H9 (cell line): Measurements from ENCODE around the gene GSG1L2. TPM values are rescaled to one million over a fixed set of nuclear protein-coding genes. Genes with fewer than 3 reads are reported as not detected.

ENCODE experiments used
- DNase-seq: peaks from one replicate; pipeline ENCODE4 v3.0.0-alpha.2; 2017
- H2AFZ ChIP-seq: one replicate; pipeline ENCODE4 v1.6.1; 2013; ENCODE audit warnings: mild to moderate bottlenecking, low read length, control low read depth, moderate library complexity
- H2AK5ac ChIP-seq: 2 replicates; pipeline ENCODE4 v1.6.1; 2013; ENCODE audit warnings: low read length, control low read depth, mixed read lengths; ENCODE audit not compliant: insufficient read length
- H2BK120ac ChIP-seq: one replicate; pipeline ENCODE4 v1.6.1; 2013; ENCODE audit warnings: low read depth, mild to moderate bottlenecking, low read length, control low read depth, inconsistent platforms; ENCODE audit not compliant: poor library complexity, severe bottlenecking
- H2BK12ac ChIP-seq: 2 replicates; pipeline ENCODE4 v1.6.1; 2013; ENCODE audit warnings: low read length, control low read depth, mixed read lengths, low read depth; ENCODE audit not compliant: insufficient read length
- H2BK15ac ChIP-seq: 2 replicates; pipeline ENCODE4 v1.6.1; 2013; ENCODE audit warnings: low read depth, low read length, control low read depth
- H2BK20ac ChIP-seq: one replicate; pipeline ENCODE4 v1.6.1; 2013; ENCODE audit warnings: low read depth, mild to moderate bottlenecking, low read length, control low read depth, inconsistent platforms; ENCODE audit not compliant: poor library complexity, severe bottlenecking
- H2BK5ac ChIP-seq: 2 replicates; pipeline ENCODE4 v1.6.1; 2013; ENCODE audit warnings: low read length, control low read depth, mixed read lengths; ENCODE audit not compliant: insufficient read length
- H3K14ac ChIP-seq: 2 replicates; pipeline ENCODE4 v1.6.1; 2013; ENCODE audit warnings: low read length, control low read depth; ENCODE audit not compliant: insufficient read depth
- H3K18ac ChIP-seq: 2 replicates; pipeline ENCODE4 v1.6.1; 2013; ENCODE audit warnings: low read depth, mild to moderate bottlenecking, mixed read lengths, low read length, control low read depth; ENCODE audit not compliant: insufficient read length
- H3K23ac ChIP-seq: 2 replicates; pipeline ENCODE4 v1.6.1; 2013; ENCODE audit warnings: low read length, control low read depth, mixed read lengths, low read depth; ENCODE audit not compliant: insufficient read length
- H3K23me2 ChIP-seq: 2 replicates; pipeline ENCODE4 v1.6.1; 2013; ENCODE audit warnings: low read depth, mild to moderate bottlenecking, mixed read lengths, low read length, control low read depth; ENCODE audit not compliant: insufficient read length, poor library complexity, severe bottlenecking
- H3K27ac ChIP-seq: 2 replicates; pipeline ENCODE4 v1.5.1; 2013; ENCODE audit warnings: low read length, control low read depth, mixed read lengths, low read depth; ENCODE audit not compliant: insufficient read length
- H3K27me3 ChIP-seq: 2 replicates; pipeline ENCODE4 v1.6.1; 2013; ENCODE audit warnings: low read length, control low read depth, inconsistent platforms; ENCODE audit not compliant: insufficient read depth
- H3K4ac ChIP-seq: 2 replicates; pipeline ENCODE4 v1.6.1; 2013; ENCODE audit warnings: low read depth, mild to moderate bottlenecking, control low read depth, inconsistent platforms, low read length, moderate library complexity
- H3K4me1 ChIP-seq: 2 replicates; pipeline ENCODE4 v1.6.1; 2013; ENCODE audit warnings: low read length, control low read depth, inconsistent platforms; ENCODE audit not compliant: insufficient read depth
- H3K4me2 ChIP-seq: 2 replicates; pipeline ENCODE4 v1.6.1; 2013; ENCODE audit warnings: low read length, control low read depth, mixed read lengths; ENCODE audit not compliant: insufficient read length, insufficient read depth
- H3K56ac ChIP-seq: 2 replicates; pipeline ENCODE4 v1.6.1; 2013; ENCODE audit warnings: low read depth, mild to moderate bottlenecking, mixed read lengths, low read length, control low read depth; ENCODE audit not compliant: insufficient read length
- H3K79me1 ChIP-seq: 2 replicates; pipeline ENCODE4 v1.6.1; 2013; ENCODE audit warnings: low read depth, mild to moderate bottlenecking, moderate library complexity, low read length, control low read depth, inconsistent platforms; ENCODE audit not compliant: insufficient read depth, poor library complexity, severe bottlenecking
- H3K79me2 ChIP-seq: 2 replicates; pipeline ENCODE4 v1.6.1; 2013; ENCODE audit warnings: low read length, control low read depth, inconsistent platforms; ENCODE audit not compliant: insufficient read depth
- H3K9ac ChIP-seq: 2 replicates; pipeline ENCODE4 v1.6.1; 2013; ENCODE audit warnings: low read length, control low read depth, mixed read lengths; ENCODE audit not compliant: insufficient read length; ENCODE audit errors: extremely low read depth
- H3K9me3 ChIP-seq: one replicate; pipeline ENCODE4 v1.6.1; 2013; ENCODE audit warnings: low read depth, low read length, inconsistent platforms; ENCODE audit not compliant: control insufficient read depth
- H3T11ph ChIP-seq: one replicate; pipeline ENCODE4 v1.6.1; 2013; ENCODE audit warnings: mild to moderate bottlenecking, low read length, control low read depth, inconsistent platforms
- H4K20me1 ChIP-seq: one replicate; pipeline ENCODE4 v1.6.1; 2013; ENCODE audit not compliant: control insufficient read depth, insufficient read length, insufficient read depth
- H4K5ac ChIP-seq: 2 replicates; pipeline ENCODE4 v1.6.1; 2013; ENCODE audit warnings: low read depth, mild to moderate bottlenecking, mixed read lengths, low read length, control low read depth; ENCODE audit not compliant: insufficient read length
- H4K8ac ChIP-seq: replicated peaks from 2 replicates; pipeline ENCODE4 v1.6.1; 2013; ENCODE audit warnings: low read length, control low read depth, mixed read lengths, low read depth; ENCODE audit not compliant: insufficient read length
- H4K91ac ChIP-seq: 2 replicates; pipeline ENCODE4 v1.6.1; 2013; ENCODE audit warnings: low read depth, mild to moderate bottlenecking, moderate library complexity, mixed read lengths, low read length, control low read depth; ENCODE audit not compliant: insufficient read length
- H3K27ac Mint-ChIP-seq, 3 experiments: 2 replicates in 2 of 3; 3 replicates in 1 of 3; pipeline ENCODE4 v1.8.0; 2020 to 2021; ENCODE audit warnings: mixed read lengths in 3 of 3, mild to moderate bottlenecking in 1 of 3, moderate library complexity in 1 of 3
- H3K27me3 Mint-ChIP-seq: 2 replicates; pipeline ENCODE4 v1.8.0; 2021; ENCODE audit warnings: low read depth, mild to moderate bottlenecking, moderate library complexity, mixed read lengths
- H3K36me3 Mint-ChIP-seq, 3 experiments: 2 replicates in 2 of 3; 3 replicates in 1 of 3; pipeline ENCODE4 v1.8.0; 2020 to 2021; ENCODE audit warnings: low read depth in 3 of 3, mixed read lengths in 3 of 3; ENCODE audit not compliant: insufficient read depth in 1 of 3
- H3K4me1 Mint-ChIP-seq, 2 experiments: 2 replicates each; pipeline ENCODE4 v1.8.0; 2020; ENCODE audit warnings: mixed read lengths in 2 of 2
- H3K4me3 Mint-ChIP-seq, 2 experiments: 2 replicates in 1 of 2; 3 replicates in 1 of 2; pipeline ENCODE4 v1.8.0; 2020 to 2021; ENCODE audit warnings: mild to moderate bottlenecking in 2 of 2, mixed read lengths in 2 of 2, moderate library complexity in 1 of 2
- H3K9me3 Mint-ChIP-seq, 2 experiments: 2 replicates in 1 of 2; 3 replicates in 1 of 2; pipeline ENCODE4 v1.8.0; 2020; ENCODE audit warnings: mild to moderate bottlenecking in 2 of 2, mixed read lengths in 2 of 2, moderate library complexity in 1 of 2
- CTCF ChIP-seq: fragments of 200-600 bp; sonication (generic); conservative IDR thresholded peaks from 3 replicates; pipeline ENCODE4 v1.8.0; 2021; ENCODE audit warnings: antibody characterized with exemption, mild to moderate bottlenecking
- WGBS: extraction: QIAGEN DNeasy Blood & Tissue Kit; methylation state at CpG from one replicate; pipeline ENCODE4 v1.1.7; 2013; ENCODE audit warnings: missing lambda C conversion rate, low lambda C conversion rate, mixed read lengths; ENCODE audit not compliant: insufficient read length; ENCODE audit errors: extremely low coverage; 5-methylcytosine and 5-hydroxymethylcytosine counted together
- total RNA-seq: library from RNA; stranded (reverse); gene quantifications from 2 replicates; pipeline ENCODE4 v1.2.1, GENCODE V29; 2021

Gene GSG1L2
- total RNA-seq, 1 experiment from 2014 or later, result not detected

- Histone ChIP-seq H4K5ac (no peak overlapping the region), H3K23me2 (no peaks in the 10 kb centered on the region), H3K14ac (no peak overlapping the region), H3K18ac (no peak overlapping the region), H2BK15ac (no peak overlapping the region), H3K79me2 (no peaks in the 10 kb centered on the region), H3K9ac (no peak overlapping the region), H2BK5ac (no peak overlapping the region), H4K8ac (no peak overlapping the region), H3K27me3 (no peaks in the 10 kb centered on the region), H3K79me1 (no peaks in the 10 kb centered on the region), H3K4me2 (no peak overlapping the region), H2BK20ac (no peak overlapping the region), H4K20me1 (no peaks in the 10 kb centered on the region), H4K91ac (no peak overlapping the region), H3K9me3 (no peaks in the 10 kb centered on the region), H2AFZ (no peak overlapping the region), H3T11ph (no peak overlapping the region), H3K4me1 (no peaks in the 10 kb centered on the region), H2BK12ac (no peak overlapping the region), H3K27ac (no peak overlapping the region), H2BK120ac (no peak overlapping the region), H3K56ac (no peak overlapping the region), H3K4ac (no peak overlapping the region), H3K23ac (no peak overlapping the region), H2AK5ac (no peak overlapping the region)
- TF ChIP-seq CTCF, result no peak
- WGBS, result no CpG with 5 or more reads among the region's 13 CpGs
- Mint-ChIP-seq H3K4me1 (no peaks in the 10 kb centered on the region), H3K27ac (no peak overlapping the region), H3K36me3 (no peaks in the 10 kb centered on the region), H3K9me3 (no peaks in the 10 kb centered on the region; a peak in 1 of 5 replicates), H3K27me3 (peaks cover under 1% of the 10 kb centered on the region), H3K4me3 (no peak overlapping the region)
- no peak for DNase-seq
Measured at GRCh38 chr17:9828296-9829295, 6.7 kb upstream of the GSG1L2 start.
